AG04449 (cell line): ENCODE measurements around the gene OR2C1.

Source experiments
- CTCF ChIA-PET: fragments of 350-600 bp; formaldehyde crosslinking; extraction: SDS; loops from one replicate; lab custom pipeline; 2021; ENCODE audit warnings: antibody characterized with exemption; lab: Yijun Ruan, JAX
- POLR2A ChIA-PET: fragments of 400-600, 350-600 bp; formaldehyde crosslinking; extraction: SDS; loops from one replicate; lab custom pipeline; 2020; ENCODE audit warnings: antibody characterized with exemption, inconsistent platforms; lab: Yijun Ruan, JAX
- DNase-seq: peaks from one replicate; pipeline ENCODE4 v3.0.0-alpha.2; 2010; ENCODE audit warnings: low read depth, low spot score
- H3K4me3 ChIP-seq: 2 replicates; pipeline ENCODE4 v1.5.1; 2011; ENCODE audit warnings: low read depth, mild to moderate bottlenecking, control low read depth, low read length
- CTCF ChIP-seq: IDR thresholded peaks from one replicate; pipeline ENCODE4 v1.5.1; 2011; ENCODE audit warnings: mild to moderate bottlenecking, moderate library complexity, low read length, control low read depth, inconsistent platforms; ENCODE audit not compliant: insufficient read depth; ENCODE audit errors: missing control alignments

The OR2C1 gene

GRCh38 chr16:3400779-3401688, 45.3 kb downstream of the OR2C1 start, which contains the start of the genes ZNF174 and ZSCAN32:
TSS of gene ZNF174 (plus strand) at chr16:3401215. CDS start at chr16:3402005, 790 bp downstream.
TSS of gene ZSCAN32 (minus strand) at chr16:3401004. CDS start at chr16:3397557, 3,447 bp downstream.
- CTCF ChIA-PET: interaction anchor here (1.4 kb wide), 1 partner anchor 8 kb away, joined by 3 read pairs; no protein-coding TSS in a partner anchor
- POLR2A ChIA-PET: interaction anchor here (0.9 to 2.7 kb wide), 4 partner anchors 13 to 118 kb away, joined by 4 to 13 read pairs (median 4); partner anchors contain the start of genes NAA60 and ZNF597
- peak; percentile 94 for DNase-seq
- no peak for TF ChIP-seq CTCF
- H3K4me3 ChIP-seq: peak within 1 kb of the TSS; percentile 92

GRCh38 chr16:3401719-3402397, 46.2 kb downstream of the OR2C1 start:
- DNase-seq: no peak
- TF ChIP-seq CTCF: no peak
- ChIA-PET CTCF (interaction anchor here (1.4 kb wide), 1 partner anchor 9 kb away, joined by 3 read pairs; no protein-coding TSS in a partner anchor), POLR2A (interaction anchor here (1.2 to 2.7 kb wide), 2 partner anchors 42 to 55 kb away, joined by 4 to 13 read pairs; partner anchors contain the start of genes NAA60 and ZNF597)
- peak overlapping the region; percentile 92 for H3K4me3 ChIP-seq
